GM06990 (cell line): ENCODE data around the gene SIDT2.

Source experiments
- DNase-seq: peaks from one replicate; pipeline ENCODE4 v3.0.0-alpha.2; 2011; ENCODE audit not compliant: insufficient read length; ENCODE audit errors: extremely low read depth
- H3K27me3 ChIP-seq: replicated peaks from 2 replicates; pipeline ENCODE4 v1.6.0; 2011; ENCODE audit warnings: low read length; ENCODE audit not compliant: control insufficient read depth, insufficient read depth
- H3K36me3 ChIP-seq: 2 replicates; pipeline ENCODE4 v1.5.1; 2011; ENCODE audit warnings: low read length; ENCODE audit not compliant: control insufficient read depth, insufficient read depth
- H3K4me3 ChIP-seq: replicated peaks from 2 replicates; pipeline ENCODE4 v1.5.1; 2011; ENCODE audit warnings: low read depth, mild to moderate bottlenecking, control low read depth, low read length
- CTCF ChIP-seq: IDR thresholded peaks from 2 replicates; pipeline ENCODE4 v1.5.1; 2011; ENCODE audit warnings: low read length, control low read depth, mild to moderate bottlenecking, inconsistent platforms; ENCODE audit not compliant: insufficient read depth, poor library complexity, severe bottlenecking

SIDT2 gene

GRCh38 chr11:117154468-117154867 lies 24.1 kb upstream of the SIDT2 start:
- Histone ChIP-seq H3K36me3 (peaks cover 1% of the 10 kb centered on the region), H3K27me3 (no peaks in the 10 kb centered on the region), H3K4me3 (no peak overlapping the region)
- DNase-seq = no peak
- no peak for TF ChIP-seq CTCF

GRCh38 chr11:117157507-117157906 lies 21.0 kb upstream of the SIDT2 start:
- Histone ChIP-seq H3K4me3 (no peak overlapping the region), H3K27me3 (no peaks in the 10 kb centered on the region), H3K36me3 (peaks cover 2% of the 10 kb centered on the region)
- TF ChIP-seq CTCF = no peak
- DNase-seq = no peak

- no peak for TF ChIP-seq CTCF
- Histone ChIP-seq H3K4me3 (no peak overlapping the region), H3K27me3 (no peaks in the 10 kb centered on the region), H3K36me3 (peaks cover 2% of the 10 kb centered on the region)
- DNase-seq = no peak
Measured at GRCh38 chr11:117159892-117160291, 18.7 kb upstream of the SIDT2 start.

- H3K27me3 ChIP-seq = no peaks in the 10 kb centered on the region
- no peak overlapping the region for H3K4me3 ChIP-seq
- TF ChIP-seq CTCF = no peak
- no peak for DNase-seq
- H3K36me3 ChIP-seq = peaks cover 3% of the 10 kb centered on the region
Measured at GRCh38 chr11:117160826-117161225, 17.7 kb upstream of the SIDT2 start.

- Histone ChIP-seq H3K27me3 (no peaks in the 10 kb centered on the region), H3K4me3 (no peak overlapping the region), H3K36me3 (peaks cover 4% of the 10 kb centered on the region)
- DNase-seq = no peak
- TF ChIP-seq CTCF = no peak
Measured at GRCh38 chr11:117166491-117166890, 12.1 kb upstream of the SIDT2 start.

- peaks cover 6% of the 10 kb centered on the region for H3K36me3 ChIP-seq
- no peaks in the 10 kb centered on the region for H3K27me3 ChIP-seq
- no peak overlapping the region for H3K4me3 ChIP-seq
- no peak for DNase-seq
- TF ChIP-seq CTCF = no peak
Measured at GRCh38 chr11:117169736-117170135, 8.8 kb upstream of the SIDT2 start.
